Measurements from ENCODE around the gene KATNAL2.
"Not testable (repeated sequence)": the region's sequence is repeated elsewhere in the genome, so short reads cannot be mapped to it uniquely, and the experiment has no call there.

- not testable (repeated sequence) for TF ChIP-seq POLR2AphosphoS5, POLR2A (IDR thresholded peaks at IDR 0.05; ENCODE audit: low read depth, low read length)
Observed at GRCh38 chr18:47034591-47034990, 117.2 kb downstream of the KATNAL2 start.
